Small intestine (tissue), 16 donors: ENCODE measurements around the gene NUDT16. TPM values are rescaled to one million over a fixed set of nuclear protein-coding genes. Genes with fewer than 3 reads are reported as not detected.

ENCODE experiments used
- DNase-seq, 2 donors: peaks; one replicate each; pipeline versions ENCODE4 v3.0.0 to v3.0.0-alpha.2; 2013
- FAIRE-seq: peaks from 2 replicates; lab custom pipeline; 2012; peaks lifted over from hg19 to GRCh38; lab: Jason Lieb, UNC
- H3K27ac ChIP-seq, 3 donors: one replicate each; pipeline ENCODE4 v1.5.1; 2013; ENCODE audit warnings: low read length in 2 of 3, mild to moderate bottlenecking in 2 of 3, control low read depth in 1 of 3, inconsistent platforms in 1 of 3, low read depth in 1 of 3, moderate library complexity in 1 of 3
- H3K27me3 ChIP-seq, 3 donors: one replicate each; pipeline ENCODE4 v1.6.1; 2013; ENCODE audit warnings: low read length in 3 of 3, inconsistent platforms in 1 of 3; ENCODE audit not compliant: control insufficient read depth in 3 of 3, insufficient read depth in 3 of 3
- H3K36me3 ChIP-seq, 3 donors: one replicate each; pipeline ENCODE4 v1.6.1; 2013; ENCODE audit warnings: low read length in 3 of 3, inconsistent platforms in 1 of 3, low read depth in 1 of 3, mild to moderate bottlenecking in 1 of 3, moderate library complexity in 1 of 3; ENCODE audit not compliant: control insufficient read depth in 3 of 3, insufficient read depth in 2 of 3
- H3K4me1 ChIP-seq, 3 donors: one replicate each; pipeline ENCODE4 v1.6.1; 2013; ENCODE audit warnings: low read length in 2 of 3, inconsistent platforms in 1 of 3, low read depth in 1 of 3, mild to moderate bottlenecking in 1 of 3, moderate library complexity in 1 of 3; ENCODE audit not compliant: control insufficient read depth in 3 of 3, insufficient read depth in 2 of 3
- H3K4me3 ChIP-seq, 3 donors: one replicate each; pipeline ENCODE4 v1.5.1; 2013; ENCODE audit warnings: low read length in 3 of 3, control low read depth in 1 of 3, inconsistent platforms in 1 of 3, low read depth in 1 of 3, mild to moderate bottlenecking in 1 of 3, moderate library complexity in 1 of 3
- H3K9me3 ChIP-seq, 2 donors: one replicate each; pipeline ENCODE4 v1.6.1; 2013; ENCODE audit warnings: low read depth in 1 of 2, low read length in 1 of 2; ENCODE audit not compliant: control insufficient read depth in 2 of 2, insufficient read depth in 1 of 2
- WGBS, 3 donors: extraction: QIAGEN DNeasy Blood & Tissue Kit; methylation state at CpG; one replicate each; pipeline ENCODE4 v1.1.7; 2013; 5-methylcytosine and 5-hydroxymethylcytosine counted together
- long read RNA-seq, 10 donors: transcript quantifications; one replicate each; lab custom pipeline, GENCODE V29; 2026
- polyA plus RNA-seq, 4 donors: library from polyadenylated mRNA; stranded (reverse) in 3 of 4; unstranded in 1 of 4; fragments of 200-250 nt in 3 of 4; fragments of 120-200 nt in 1 of 4; gene quantifications; one replicate each; pipeline versions ENCODE4 v1.2.1 to v1.2.3, GENCODE V29; 2013
- donor health status: healthy with polysubstance abuse.
- donor health status: control.
- donor health status: control.
- donor health status: Bipolar disorder and iron deficiency.
- donor health status: healthy.

NUDT16 gene
- 100 to 1,000 TPM in 1 of 4 donors, 10 to 100 TPM in 3; 34.2 to 115 (median 40.7) TPM for polyA plus RNA-seq
- long read RNA-seq, donor 1: 0 reads
- long read RNA-seq, donor 2, full-length matches to known transcripts: 3 of 3 reads
- long read RNA-seq, donor 2, partial matches to known transcripts: 0 of 3 reads
- long read RNA-seq, donor 2, other reads (novel, unspliced or antisense): 0 of 3 reads
- long read RNA-seq, donor 3, full-length matches to known transcripts: 8 of 8 reads
- long read RNA-seq, donor 3, partial matches to known transcripts: 0 of 8 reads
- long read RNA-seq, donor 3, other reads (novel, unspliced or antisense): 0 of 8 reads
- long read RNA-seq, donor 4: 0 reads
- long read RNA-seq, donor 5, full-length matches to known transcripts: 2 of 2 reads
- long read RNA-seq, donor 5, partial matches to known transcripts: 0 of 2 reads
- long read RNA-seq, donor 5, other reads (novel, unspliced or antisense): 0 of 2 reads
- long read RNA-seq, donor 6, full-length matches to known transcripts: 18 of 31 reads
- long read RNA-seq, donor 6, partial matches to known transcripts: 13 of 31 reads
- long read RNA-seq, donor 6, other reads (novel, unspliced or antisense): 0 of 31 reads
- long read RNA-seq, donor 7: 0 reads
- long read RNA-seq, donor 8: 0 reads
- long read RNA-seq, donor 9, full-length matches to known transcripts: 2 of 2 reads
- long read RNA-seq, donor 9, partial matches to known transcripts: 0 of 2 reads
- long read RNA-seq, donor 9, other reads (novel, unspliced or antisense): 0 of 2 reads
- long read RNA-seq, donor 10, full-length matches to known transcripts: 17 of 30 reads
- long read RNA-seq, donor 10, partial matches to known transcripts: 13 of 30 reads
- long read RNA-seq, donor 10, other reads (novel, unspliced or antisense): 0 of 30 reads

GRCh38 chr3:131381445-131382291 lies at the start of gene NUDT16:
Gene NUDT16, plus strand, starts transcription at chr3:131381774. Its CDS starts 31 bp downstream, at chr3:131381805.
- peak within 1 kb of the TSS; percentile 59 to 79 (median 73) for H3K4me3 ChIP-seq
- H3K27ac ChIP-seq: peak within 1 kb of the TSS; percentile 93 to 95 (median 95)
- DNase-seq (peak; percentile 99 to 100), FAIRE-seq (peak; percentile 76)
- WGBS, 3 donors: 0 to 1% (median 0%) methylated on average over 66 to 73 of the region's 73 CpGs
- peaks cover 0 to 28% (median 0%) of the 10 kb centered on the region in 3 donors for H3K36me3 ChIP-seq
- peaks cover 16 to 23% (median 19%) of the 10 kb centered on the region in 3 donors for H3K4me1 ChIP-seq
- no peaks in the 10 kb centered on the region for H3K27me3 ChIP-seq
- no peaks in the 10 kb centered on the region for H3K9me3 ChIP-seq

- Histone ChIP-seq H3K4me1 (no peaks in the 10 kb centered on the region), H3K9me3 (peaks cover 0 to 7% of the 10 kb centered on the region in 2 donors), H3K27ac (no peak overlapping the region), H3K36me3 (no peaks in the 10 kb centered on the region), H3K27me3 (no peaks in the 10 kb centered on the region), H3K4me3 (no peak overlapping the region)
- DNase-seq (no peak), FAIRE-seq (no peak)
- WGBS, 3 donors: 84 to 91% (median 88%) methylated on average over 3 of the region's 3 CpGs
These were observed 42.5 kb upstream of the NUDT16 start for GRCh38 chr3:131338948-131339640.

- Histone ChIP-seq H3K9me3 (peaks cover 0 to 7% of the 10 kb centered on the region in 2 donors), H3K36me3 (no peaks in the 10 kb centered on the region), H3K4me1 (no peaks in the 10 kb centered on the region), H3K4me3 (no peak overlapping the region), H3K27me3 (no peaks in the 10 kb centered on the region), H3K27ac (no peak overlapping the region)
- 93 to 100% (median 96%) methylated on average over 2 of the region's 2 CpGs for WGBS, 3 donors
- no peak for DNase-seq
- no peak for FAIRE-seq
These were observed 39.8 kb upstream of the NUDT16 start for GRCh38 chr3:131341761-131342160.

GRCh38 chr3:131348911-131349310 lies 32.7 kb upstream of the NUDT16 start:
- no peaks in the 10 kb centered on the region for H3K9me3 ChIP-seq
- H3K4me3 ChIP-seq: no peak overlapping the region
- H3K4me1 ChIP-seq: no peaks in the 10 kb centered on the region
- WGBS, 3 donors: 72 to 90% (median 85%) methylated on average over 2 of the region's 2 CpGs
- H3K27ac ChIP-seq: no peak overlapping the region
- H3K36me3 ChIP-seq: peaks cover 0 to 2% (median 0%) of the 10 kb centered on the region in 3 donors
- DNase-seq (no peak), FAIRE-seq (no peak)
- no peaks in the 10 kb centered on the region for H3K27me3 ChIP-seq

DNA sequence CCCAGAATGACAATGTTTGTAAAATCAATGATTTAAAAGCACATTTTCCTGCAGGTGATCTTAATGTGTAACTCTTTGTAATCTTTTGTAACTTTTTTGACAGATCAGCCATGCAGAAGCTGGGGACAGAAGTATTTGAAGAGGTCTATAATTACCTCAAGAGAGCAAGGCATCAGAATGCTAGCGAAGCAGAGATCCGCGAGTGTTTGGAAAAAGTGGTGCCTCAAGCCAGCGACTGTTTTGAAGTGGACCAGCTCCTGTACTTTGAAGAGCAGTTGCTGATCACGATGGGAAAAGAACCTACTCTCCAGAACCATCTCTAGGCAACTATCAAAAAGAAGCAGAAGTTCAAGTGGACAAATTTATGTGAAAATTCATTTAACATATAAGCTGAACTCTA lies 32.1 kb upstream of the NUDT16 start:
- 81 to 94% (median 87%) methylated on average over 5 of the region's 5 CpGs for WGBS, 3 donors
- Histone ChIP-seq H3K36me3 (peaks cover 0 to 2% (median 0%) of the 10 kb centered on the region in 3 donors), H3K27ac (no peak overlapping the region), H3K4me1 (no peaks in the 10 kb centered on the region), H3K4me3 (no peak overlapping the region), H3K9me3 (no peaks in the 10 kb centered on the region), H3K27me3 (no peaks in the 10 kb centered on the region)
- FAIRE-seq (no peak), DNase-seq (no peak)

GRCh38 chr3:131349946-131350347 lies 31.6 kb upstream of the NUDT16 start:
- no peaks in the 10 kb centered on the region for H3K9me3 ChIP-seq
- no peaks in the 10 kb centered on the region for H3K4me1 ChIP-seq
- 79 to 89% (median 84%) methylated on average over 4 of the region's 4 CpGs for WGBS, 3 donors
- FAIRE-seq (no peak), DNase-seq (peak in 1 of 2 donors; percentile 18)
- no peak overlapping the region for H3K27ac ChIP-seq
- H3K27me3 ChIP-seq: no peaks in the 10 kb centered on the region
- H3K4me3 ChIP-seq: no peak overlapping the region
- peaks cover 0 to 2% (median 0%) of the 10 kb centered on the region in 3 donors for H3K36me3 ChIP-seq

DNA sequence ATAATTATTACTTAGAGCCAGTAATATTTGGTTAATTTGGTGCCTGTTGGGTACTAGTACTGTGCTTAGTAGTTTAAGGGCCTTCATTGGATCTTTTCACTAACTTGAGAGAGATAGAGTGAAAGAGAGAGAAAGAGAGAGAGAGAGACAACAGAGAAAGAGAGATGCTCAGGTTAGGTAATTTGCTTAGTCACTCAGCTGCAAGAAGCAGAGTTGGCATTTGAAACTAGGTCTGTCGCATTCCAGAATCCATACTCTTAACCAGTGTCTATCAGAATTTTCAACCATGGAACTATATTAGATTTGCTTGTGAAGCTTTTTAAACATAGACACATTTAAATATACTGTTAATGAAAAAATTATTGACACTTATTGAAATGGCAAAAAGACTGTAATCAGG lies 31.1 kb upstream of the NUDT16 start:
- no peak overlapping the region for H3K27ac ChIP-seq
- no peak for DNase-seq
- FAIRE-seq: no peak
- no peak overlapping the region for H3K4me3 ChIP-seq
- H3K27me3 ChIP-seq: no peaks in the 10 kb centered on the region
- WGBS, 3 donors: 97 to 100% (median 100%) methylated on average over 1 of the region's 1 CpG
- peaks cover 0 to 2% (median 0%) of the 10 kb centered on the region in 3 donors for H3K36me3 ChIP-seq
- H3K4me1 ChIP-seq: no peaks in the 10 kb centered on the region
- no peaks in the 10 kb centered on the region for H3K9me3 ChIP-seq
